Caco-2 (cell line): ENCODE measurements around the gene RTBDN. TPM values are rescaled to one million over a fixed set of nuclear protein-coding genes. Genes with fewer than 3 reads are reported as not detected.
A peak's percentile ranks its signal among the peaks of the same experiment; 100 is the strongest.

ENCODE experiments used
- BruUV-seq: library from RNA; stranded (reverse); fragments of 400-500 nt; replicated peaks from 2 replicates; lab custom pipeline; 2021; lab: Mats Ljungman, UMichigan
- CTCF ChIA-PET: fragments of 300-600 bp; sonication (Branson Sonifier 250); formaldehyde crosslinking; loops from one replicate; lab custom pipeline; 2022; ENCODE audit warnings: antibody characterized with exemption; lab: Charles Lee
- POLR2A ChIA-PET: fragments of 300-600 bp; sonication (Branson Sonifier 250); formaldehyde crosslinking; loops from one replicate; lab custom pipeline; 2022; ENCODE audit warnings: antibody characterized with exemption; lab: Charles Lee
- DNase-seq, 2 experiments: peaks; one replicate each; pipeline versions ENCODE4 v3.0.0 to v3.0.0-alpha.2; 2020 to 2022
- H3K27me3 ChIP-seq: replicated peaks from 2 replicates; pipeline ENCODE4 v1.6.0; 2011; ENCODE audit warnings: low read length; ENCODE audit not compliant: control insufficient read depth, insufficient read depth
- H3K36me3 ChIP-seq: 2 replicates; pipeline ENCODE4 v1.5.1; 2011; ENCODE audit warnings: low read length; ENCODE audit not compliant: control insufficient read depth, insufficient read depth
- H3K4me1 ChIP-seq: fragments of 250-450 bp; sonication (Bioruptor Pico); 2 replicates; pipeline ENCODE4 v1.5.1; 2020; ENCODE audit warnings: mild to moderate bottlenecking
- H3K4me3 ChIP-seq: 2 replicates; pipeline ENCODE4 v1.5.1; 2011; ENCODE audit warnings: low read depth, mild to moderate bottlenecking, control low read depth, low read length
- H3K9me3 ChIP-seq: fragments of 250-450 bp; sonication (Bioruptor Pico); 2 replicates; pipeline ENCODE4 v1.5.1; 2020; ENCODE audit warnings: mild to moderate bottlenecking, moderate library complexity
- H3K27ac Mint-ChIP-seq: one replicate; pipeline ENCODE4 v1.8.0; 2022; ENCODE audit warnings: mixed read lengths; ENCODE audit not compliant: unreplicated experiment
- H3K27me3 Mint-ChIP-seq: one replicate; pipeline ENCODE4 v1.8.0; 2022; ENCODE audit warnings: mixed read lengths; ENCODE audit not compliant: insufficient read depth, unreplicated experiment
- H3K36me3 Mint-ChIP-seq: one replicate; pipeline ENCODE4 v1.8.0; 2022; ENCODE audit warnings: mild to moderate bottlenecking, mixed read lengths; ENCODE audit not compliant: insufficient read depth, unreplicated experiment
- H3K4me1 Mint-ChIP-seq: one replicate; pipeline ENCODE4 v1.8.0; 2022; ENCODE audit warnings: low read depth, mixed read lengths; ENCODE audit not compliant: unreplicated experiment
- H3K4me3 Mint-ChIP-seq: one replicate; pipeline ENCODE4 v1.8.0; 2022; ENCODE audit warnings: mild to moderate bottlenecking, moderate library complexity, mixed read lengths; ENCODE audit not compliant: unreplicated experiment
- H3K9me3 Mint-ChIP-seq: one replicate; pipeline ENCODE4 v1.8.0; 2022; ENCODE audit warnings: mixed read lengths; ENCODE audit not compliant: unreplicated experiment
- CTCF ChIP-seq, 2 experiments: fragments of 200-600 bp in 1 of 2; IDR thresholded peaks; 1 replicate in 1 of 2; 2 replicates in 1 of 2; pipeline versions ENCODE4 v1.5.1 to v1.8.0; 2011 to 2022; ENCODE audit warnings: antibody characterized with exemption in 1 of 2, control low read depth in 1 of 2, inconsistent platforms in 1 of 2, low read depth in 1 of 2, low read length in 1 of 2, mild to moderate bottlenecking in 1 of 2, moderate library complexity in 1 of 2; ENCODE audit not compliant: insufficient read depth in 1 of 2, severe bottlenecking in 1 of 2, unreplicated experiment in 1 of 2
- intact Hi-C: fragments of 100-400 bp; cut with micrococcal nuclease; formaldehyde crosslinking; loops from one replicate; pipeline ENCODE4 v1.10.0; 2022; ENCODE audit not compliant: unreplicated experiment
- total RNA-seq: library from RNA; stranded (reverse); gene quantifications from 2 replicates; pipeline ENCODE4 v1.2.3, GENCODE V29; 2022

Gene RTBDN
- total RNA-seq, 1 experiment from 2014 or later = not detected

DNA sequence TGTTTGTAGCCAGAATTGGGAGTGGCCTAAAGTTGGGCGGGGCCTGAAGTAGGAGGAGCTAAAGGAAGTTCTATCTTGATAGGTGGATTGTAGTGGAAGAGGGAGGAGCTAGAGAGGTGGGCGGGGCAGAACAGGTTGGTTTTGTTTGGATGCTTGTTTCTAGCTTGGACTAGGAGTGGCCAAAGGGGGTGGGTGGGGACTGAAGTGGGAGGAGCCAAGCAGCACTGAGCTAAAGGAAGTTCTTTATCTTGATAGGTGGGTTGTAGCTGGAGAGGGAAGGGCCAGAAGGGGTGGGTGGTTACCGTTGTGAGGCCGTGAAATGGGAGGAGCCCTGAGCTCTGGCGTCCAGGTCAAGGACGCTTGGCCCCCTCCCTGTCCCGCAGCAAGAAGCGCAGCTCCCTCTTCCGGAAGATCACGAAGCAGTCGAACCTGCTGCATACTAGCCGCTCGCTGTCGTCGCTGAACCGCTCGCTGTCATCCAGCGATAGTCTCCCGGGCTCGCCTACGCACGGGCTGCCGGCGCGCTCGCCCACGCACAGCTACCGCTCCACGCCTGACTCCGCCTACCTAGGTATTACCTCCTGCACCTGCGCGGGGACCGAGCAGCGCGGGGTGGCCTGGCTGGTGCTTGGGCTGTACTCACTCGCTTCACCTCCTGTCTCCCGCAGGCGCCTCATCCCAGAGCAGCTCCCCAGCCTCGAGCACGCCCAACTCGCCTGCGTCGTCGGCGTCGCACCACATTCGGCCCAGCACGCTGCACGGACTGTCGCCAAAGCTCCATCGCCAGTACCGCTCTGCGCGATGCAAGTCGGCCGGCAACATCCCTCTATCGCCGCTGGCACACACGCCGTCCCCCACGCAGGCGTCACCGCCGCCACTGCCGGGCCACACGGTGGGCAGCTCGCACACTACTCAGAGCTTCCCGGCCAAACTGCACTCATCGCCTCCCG is 38.8 kb upstream of the RTBDN start:
- H3K9me3 Mint-ChIP-seq = peaks cover 19% of the 10 kb centered on the region
- CTCF ChIA-PET = interaction anchor here (0.6 to 1.4 kb wide), 12 partner anchors 10 to 696 kb away, joined by 3 to 9 read pairs (median 4); partner anchors contain the start of gene GCDH
- no peaks in the 10 kb centered on the region for H3K9me3 ChIP-seq
- H3K27me3 ChIP-seq = no peaks in the 10 kb centered on the region
- H3K27ac Mint-ChIP-seq = no peak overlapping the region
- H3K27me3 Mint-ChIP-seq = no peaks in the 10 kb centered on the region
- H3K4me3 Mint-ChIP-seq = peak overlapping the region; percentile 68
- peak overlapping the region; percentile 30 for H3K4me3 ChIP-seq
- no peaks in the 10 kb centered on the region for H3K4me1 ChIP-seq
- H3K36me3 ChIP-seq = no peaks in the 10 kb centered on the region
- peak; percentile 69 to 84 for DNase-seq
- TF ChIP-seq CTCF (IDR thresholded peaks at IDR 0.05; ENCODE audit: insufficient read depth in 1 of 2, low read depth in 1 of 2, low read length in 1 of 2, severe bottlenecking in 1 of 2, unreplicated experiment in 1 of 2) = no peak
- H3K36me3 Mint-ChIP-seq = peaks cover 5% of the 10 kb centered on the region
- intact Hi-C loops = no loop called here
- BruUV-seq = no TSS peak
- H3K4me1 Mint-ChIP-seq = peaks cover 6% of the 10 kb centered on the region
- POLR2A ChIA-PET = interaction anchor here (0.5 to 1.0 kb wide), 3 partner anchors 9 to 84 kb away, joined by 3 to 10 read pairs (median 5); no protein-coding TSS in a partner anchor

GRCh38 chr19:12872255-12872654 is 37.9 kb upstream of the RTBDN start:
- Mint-ChIP-seq H3K4me3 (no peak overlapping the region), H3K27ac (no peak overlapping the region), H3K9me3 (peaks cover 19% of the 10 kb centered on the region), H3K36me3 (peaks cover 5% of the 10 kb centered on the region), H3K27me3 (no peaks in the 10 kb centered on the region), H3K4me1 (peaks cover 6% of the 10 kb centered on the region)
- no peak overlapping the region for H3K4me3 ChIP-seq
- DNase-seq = no peak
- H3K4me1 ChIP-seq = no peaks in the 10 kb centered on the region
- no peaks in the 10 kb centered on the region for H3K27me3 ChIP-seq
- POLR2A ChIA-PET = interaction anchor here (1.0 kb wide), 1 partner anchor 13 kb away, joined by 3 read pairs; no protein-coding TSS in a partner anchor
- no peaks in the 10 kb centered on the region for H3K9me3 ChIP-seq
- no TSS peak for BruUV-seq
- H3K36me3 ChIP-seq = no peaks in the 10 kb centered on the region
- intact Hi-C loops = no loop called here
- no peak for TF ChIP-seq CTCF (IDR thresholded peaks at IDR 0.05; ENCODE audit: insufficient read depth in 1 of 2, low read depth in 1 of 2, low read length in 1 of 2, severe bottlenecking in 1 of 2, unreplicated experiment in 1 of 2)
- CTCF ChIA-PET = interaction anchor here (0.6 to 1.4 kb wide), 3 partner anchors 9 to 813 kb away, joined by 3 to 8 read pairs (median 8); no protein-coding TSS in a partner anchor

DNA sequence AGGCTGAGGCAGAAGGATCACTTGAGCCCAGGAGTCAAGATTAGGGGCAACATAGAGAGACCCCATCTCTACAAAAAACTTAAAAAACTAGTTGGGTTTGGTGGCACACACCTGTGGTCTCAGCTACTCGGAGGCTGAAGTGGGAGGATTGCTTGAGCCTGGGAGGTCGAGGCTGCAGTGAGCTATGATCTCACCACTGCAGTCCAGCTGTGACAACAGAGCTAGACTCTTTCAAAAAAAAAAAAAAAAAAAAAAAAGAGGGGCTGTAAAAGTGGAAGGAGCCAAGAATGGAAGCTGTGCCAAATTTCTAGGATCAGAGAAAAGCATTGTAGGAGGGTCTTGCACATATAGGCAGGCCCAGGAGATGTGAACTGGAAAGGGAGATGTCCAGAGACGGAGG is 37.3 kb upstream of the RTBDN start:
- peaks cover 6% of the 10 kb centered on the region for H3K4me1 Mint-ChIP-seq
- ChIA-PET POLR2A (interaction anchor here (0.6 kb wide), 1 partner anchor 214 kb away, joined by 10 read pairs; no protein-coding TSS in a partner anchor), CTCF (interaction anchor here (0.6 kb wide), 1 partner anchor 812 kb away, joined by 3 read pairs; no protein-coding TSS in a partner anchor)
- no peak overlapping the region for H3K4me3 Mint-ChIP-seq
- H3K27me3 Mint-ChIP-seq = no peaks in the 10 kb centered on the region
- peaks cover 19% of the 10 kb centered on the region for H3K9me3 Mint-ChIP-seq
- DNase-seq = no peak
- H3K4me1 ChIP-seq = no peaks in the 10 kb centered on the region
- no peaks in the 10 kb centered on the region for H3K36me3 ChIP-seq
- intact Hi-C loops = no loop called here
- no TSS peak for BruUV-seq
- no peak overlapping the region for H3K27ac Mint-ChIP-seq
- no peak for TF ChIP-seq CTCF (IDR thresholded peaks at IDR 0.05; ENCODE audit: insufficient read depth in 1 of 2, low read depth in 1 of 2, low read length in 1 of 2, severe bottlenecking in 1 of 2, unreplicated experiment in 1 of 2)
- peaks cover 5% of the 10 kb centered on the region for H3K36me3 Mint-ChIP-seq
- H3K9me3 ChIP-seq = no peaks in the 10 kb centered on the region
- no peaks in the 10 kb centered on the region for H3K27me3 ChIP-seq
- H3K4me3 ChIP-seq = no peak overlapping the region
